ENCODE measurements around the gene GUCD1. TPM values are rescaled to one million over a fixed set of nuclear protein-coding genes. Genes with fewer than 3 reads are reported as not detected.
A peak's percentile ranks its signal among the peaks of the same experiment; 100 is the strongest.

The GUCD1 gene
- total RNA-seq, 1 experiment from 2014 or later, result 87.4 TPM

- Histone ChIP-seq H3K14ac (ENCODE audit: insufficient read depth, low read length) (no peak overlapping the region), H3K79me1 (ENCODE audit: insufficient read depth, low read depth, low read length, poor library complexity, severe bottlenecking) (no peaks in the 10 kb centered on the region), H3K4me2 (ENCODE audit: insufficient read depth, insufficient read length, low read length) (peak overlapping the region; percentile 30), H4K8ac (replicated peaks; ENCODE audit: insufficient read length, low read depth, low read length) (no peak overlapping the region), H3K27ac (ENCODE audit: insufficient read length, low read depth, low read length) (no peak overlapping the region), H2AFZ (ENCODE audit: low read length) (no peak overlapping the region), H3K79me2 (ENCODE audit: insufficient read depth, low read length) (no peaks in the 10 kb centered on the region), H3K23me2 (ENCODE audit: insufficient read length, low read depth, low read length, poor library complexity, severe bottlenecking) (no peaks in the 10 kb centered on the region), H2BK12ac (ENCODE audit: insufficient read length, low read depth, low read length) (no peak overlapping the region), H4K20me1 (ENCODE audit: control insufficient read depth, insufficient read depth, insufficient read length) (no peaks in the 10 kb centered on the region), H3K4me1 (ENCODE audit: insufficient read depth, low read length) (no peaks in the 10 kb centered on the region; the same call in 1 of the 2 replicates), H3K4ac (ENCODE audit: low read depth, low read length) (no peak overlapping the region), H2AK5ac (ENCODE audit: insufficient read length, low read length) (no peak overlapping the region), H3K23ac (ENCODE audit: insufficient read length, low read depth, low read length) (no peak overlapping the region), H2BK5ac (ENCODE audit: insufficient read length, low read length) (no peak overlapping the region), H3K9ac (ENCODE audit: extremely low read depth, insufficient read length, low read length) (no peak overlapping the region), H4K5ac (ENCODE audit: insufficient read length, low read depth, low read length) (no peak overlapping the region), H3T11ph (ENCODE audit: low read length) (no peak overlapping the region), H3K27me3 (ENCODE audit: insufficient read depth, low read length) (no peaks in the 10 kb centered on the region), H3K18ac (ENCODE audit: insufficient read length, low read depth, low read length) (no peak overlapping the region), H2BK20ac (ENCODE audit: low read depth, low read length, poor library complexity, severe bottlenecking) (no peak overlapping the region), H3K56ac (ENCODE audit: insufficient read length, low read depth, low read length) (no peak overlapping the region), H3K9me3 (ENCODE audit: control insufficient read depth, low read depth, low read length) (no peaks in the 10 kb centered on the region), H2BK120ac (ENCODE audit: low read depth, low read length, poor library complexity, severe bottlenecking) (no peak overlapping the region), H2BK15ac (ENCODE audit: low read depth, low read length) (no peak overlapping the region), H4K91ac (ENCODE audit: insufficient read length, low read depth, low read length) (no peak overlapping the region)
- peak overlapping the region; percentile 14 to 56; a peak in 2 of 5 replicates for H3K4me3 Mint-ChIP-seq
- peak; percentile 50 for DNase-seq
- no CpG with 5 or more reads among the region's 6 CpGs for WGBS (ENCODE audit: extremely low coverage, insufficient read length, low lambda C conversion rate)
- H3K36me3 Mint-ChIP-seq (ENCODE audit: insufficient read depth in 1 of 3, low read depth in 3 of 3), result no peaks in the 10 kb centered on the region
- TF ChIP-seq CTCF (conservative IDR thresholded peaks at IDR 0.05), result no peak
- no peaks in the 10 kb centered on the region; a peak in 1 of 5 replicates for H3K9me3 Mint-ChIP-seq
- peak overlapping the region; percentile 53 to 93 (median 63); a peak in 5 of 7 replicates for H3K27ac Mint-ChIP-seq
- H3K4me1 Mint-ChIP-seq, result peaks cover 30 to 32% of the 10 kb centered on the region in 2 experiments
- no peaks in the 10 kb centered on the region; the same call in 1 of the 2 replicates for H3K27me3 Mint-ChIP-seq (ENCODE audit: low read depth)
These were observed 48.0 kb downstream of the GUCD1 start for GRCh38 chr22:24506802-24507438.
